AG09319 (cell line): ENCODE data around the gene NEU2.

ENCODE experiments used
- DNase-seq: peaks from one replicate; pipeline ENCODE4 v3.0.0-alpha.2; 2010; ENCODE audit warnings: low read depth; ENCODE audit errors: extremely low read depth
- CTCF ChIP-seq: IDR thresholded peaks from 2 replicates; pipeline ENCODE4 v1.5.1; 2011; ENCODE audit warnings: low read depth, mild to moderate bottlenecking, inconsistent platforms, low read length, moderate library complexity

Gene NEU2

GRCh38 chr2:233037078-233037477 is 4.6 kb downstream of the NEU2 start:
- TF ChIP-seq CTCF, result no peak
- DNase-seq, result no peak

GRCh38 chr2:233039212-233039845 is 6.9 kb downstream of the NEU2 start:
- no peak for DNase-seq
- no peak for TF ChIP-seq CTCF

GRCh38 chr2:233039846-233040530 is 7.5 kb downstream of the NEU2 start:
- no peak for TF ChIP-seq CTCF
- DNase-seq, result no peak

GRCh38 chr2:233040571-233040970 is 8.1 kb downstream of the NEU2 start:
- DNase-seq, result no peak
- no peak for TF ChIP-seq CTCF

GRCh38 chr2:233041722-233042323 is 9.4 kb downstream of the NEU2 start:
- no peak for DNase-seq
- TF ChIP-seq CTCF, result no peak

GRCh38 chr2:233042549-233042948 is 10.1 kb downstream of the NEU2 start:
- TF ChIP-seq CTCF, result no peak
- DNase-seq, result no peak

GRCh38 chr2:233044974-233045605 is 12.6 kb downstream of the NEU2 start:
- TF ChIP-seq CTCF, result no peak
- DNase-seq, result no peak
